CD4-positive, alpha-beta T cell treated with Interferon gamma for 1 hour (primary cell): ENCODE measurements around the gene MEAK7.

Source experiments
- DNase-seq: peaks from one replicate; pipeline ENCODE4 v3.0.0-alpha.2; 2020

Gene MEAK7, protein sequence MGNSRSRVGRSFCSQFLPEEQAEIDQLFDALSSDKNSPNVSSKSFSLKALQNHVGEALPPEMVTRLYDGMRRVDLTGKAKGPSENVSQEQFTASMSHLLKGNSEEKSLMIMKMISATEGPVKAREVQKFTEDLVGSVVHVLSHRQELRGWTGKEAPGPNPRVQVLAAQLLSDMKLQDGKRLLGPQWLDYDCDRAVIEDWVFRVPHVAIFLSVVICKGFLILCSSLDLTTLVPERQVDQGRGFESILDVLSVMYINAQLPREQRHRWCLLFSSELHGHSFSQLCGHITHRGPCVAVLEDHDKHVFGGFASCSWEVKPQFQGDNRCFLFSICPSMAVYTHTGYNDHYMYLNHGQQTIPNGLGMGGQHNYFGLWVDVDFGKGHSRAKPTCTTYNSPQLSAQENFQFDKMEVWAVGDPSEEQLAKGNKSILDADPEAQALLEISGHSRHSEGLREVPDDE

DNA sequence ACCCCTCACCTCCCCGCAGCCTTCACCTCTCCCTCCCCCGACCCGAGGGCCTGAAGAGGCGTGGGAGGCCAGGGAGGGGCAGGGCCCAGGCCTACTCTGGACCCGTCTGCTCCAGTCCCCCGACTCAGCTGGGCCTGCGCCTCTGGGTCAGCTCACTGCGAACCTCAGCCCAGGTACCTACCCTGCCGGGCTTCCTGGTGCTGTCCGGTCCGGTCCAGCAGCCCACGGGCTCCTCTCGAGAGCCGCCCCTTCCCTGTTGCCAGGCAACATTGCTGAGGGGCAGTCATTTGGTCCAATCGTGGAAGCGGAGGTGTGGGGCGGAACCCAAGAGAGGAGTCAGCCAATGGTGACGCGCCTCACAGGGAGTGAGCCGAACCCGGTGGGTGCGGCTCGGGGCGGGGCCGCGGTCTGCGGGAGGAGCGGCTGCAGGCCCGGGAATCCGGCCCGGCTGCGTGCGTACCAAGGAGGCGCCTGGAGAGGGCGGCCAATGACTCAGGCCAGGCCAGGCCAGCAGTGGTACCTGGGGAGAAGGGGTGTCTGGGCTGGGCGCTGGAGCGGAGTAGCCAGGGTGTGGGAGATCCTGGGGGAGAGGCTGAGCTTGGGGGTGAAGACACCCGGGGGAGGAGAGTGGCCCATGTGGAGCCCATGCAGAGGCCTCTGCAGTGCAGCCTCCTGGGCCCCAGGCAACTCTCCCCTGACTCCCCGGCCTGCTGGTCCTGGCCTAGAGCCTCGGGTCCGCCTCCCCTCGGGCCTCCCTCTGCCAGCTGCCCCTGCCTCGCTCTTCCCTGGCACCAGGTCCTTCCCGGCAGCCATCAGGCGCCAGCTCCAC is at the start of gene MEAK7:
Gene MEAK7, minus strand, starts transcription at position 240 of the 829 bp plus-strand sequence. CDS start 6,573 bp downstream, outside the sequence.
- DNase-seq = peak; percentile 95

DNA sequence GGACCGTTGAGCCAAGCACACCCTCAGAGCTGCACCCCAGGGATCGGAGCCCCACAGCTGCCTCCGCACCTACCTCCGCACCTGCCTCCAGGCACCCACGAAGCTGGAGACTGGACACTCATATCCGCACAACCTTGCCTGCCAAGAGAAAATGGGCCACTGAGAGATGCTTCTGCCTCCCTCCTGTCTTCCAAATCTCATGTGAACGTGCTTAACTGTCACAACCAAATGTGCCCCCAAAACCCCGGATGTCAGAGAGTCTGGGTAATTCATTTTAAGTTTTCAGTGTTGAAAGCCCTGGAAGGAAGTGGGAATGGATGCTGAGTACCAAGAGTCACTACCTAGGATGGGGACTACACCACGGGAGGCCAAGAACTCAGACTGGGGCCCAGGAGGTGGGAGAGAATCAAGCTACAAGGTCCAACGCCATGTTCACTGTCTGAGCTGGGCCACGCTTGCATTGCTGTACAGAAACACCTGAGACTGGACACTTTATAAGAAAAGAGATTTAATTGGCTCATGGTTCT is 49.5 kb upstream of the MEAK7 start:
- no peak for DNase-seq

DNA sequence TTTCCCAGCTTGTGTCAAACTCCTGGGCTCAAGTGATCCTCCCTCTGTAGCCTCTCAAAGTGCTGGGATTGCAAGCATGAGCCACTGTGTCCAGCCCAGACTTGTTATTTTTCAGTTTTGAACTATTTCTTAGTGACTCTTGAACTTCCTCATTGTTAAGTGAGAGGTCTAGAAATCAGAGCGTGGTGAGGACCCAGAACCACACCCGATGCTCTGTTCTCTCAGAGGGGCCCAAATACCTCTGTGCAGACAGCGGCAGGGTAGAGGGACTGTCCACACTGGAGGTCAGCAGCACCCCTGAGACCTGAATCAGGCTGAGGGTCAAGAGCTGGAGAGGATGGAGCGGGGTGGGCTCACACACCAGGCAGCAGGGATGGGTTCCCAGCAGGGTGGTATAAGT is 47.7 kb upstream of the MEAK7 start:
- no peak for DNase-seq

DNA sequence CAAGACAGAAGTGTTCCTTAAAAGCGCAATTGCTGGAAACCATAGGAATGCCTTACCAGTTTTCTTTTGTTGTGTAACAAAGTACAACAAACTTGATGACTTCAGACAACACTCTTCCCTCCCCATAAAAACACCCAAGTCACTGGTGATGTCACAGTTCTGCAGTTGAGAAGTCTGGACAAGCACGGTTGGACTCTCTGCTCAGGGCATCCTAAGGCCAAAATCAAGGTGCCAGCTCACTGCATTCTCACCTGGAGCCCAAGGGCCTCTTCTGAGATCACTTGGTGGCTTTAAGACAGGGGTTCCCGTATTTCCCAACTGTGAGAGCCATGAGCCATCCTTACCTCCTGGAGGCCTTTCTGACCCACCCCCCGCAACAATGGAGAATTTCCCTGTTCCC is 45.6 kb upstream of the MEAK7 start:
- DNase-seq = no peak

DNA sequence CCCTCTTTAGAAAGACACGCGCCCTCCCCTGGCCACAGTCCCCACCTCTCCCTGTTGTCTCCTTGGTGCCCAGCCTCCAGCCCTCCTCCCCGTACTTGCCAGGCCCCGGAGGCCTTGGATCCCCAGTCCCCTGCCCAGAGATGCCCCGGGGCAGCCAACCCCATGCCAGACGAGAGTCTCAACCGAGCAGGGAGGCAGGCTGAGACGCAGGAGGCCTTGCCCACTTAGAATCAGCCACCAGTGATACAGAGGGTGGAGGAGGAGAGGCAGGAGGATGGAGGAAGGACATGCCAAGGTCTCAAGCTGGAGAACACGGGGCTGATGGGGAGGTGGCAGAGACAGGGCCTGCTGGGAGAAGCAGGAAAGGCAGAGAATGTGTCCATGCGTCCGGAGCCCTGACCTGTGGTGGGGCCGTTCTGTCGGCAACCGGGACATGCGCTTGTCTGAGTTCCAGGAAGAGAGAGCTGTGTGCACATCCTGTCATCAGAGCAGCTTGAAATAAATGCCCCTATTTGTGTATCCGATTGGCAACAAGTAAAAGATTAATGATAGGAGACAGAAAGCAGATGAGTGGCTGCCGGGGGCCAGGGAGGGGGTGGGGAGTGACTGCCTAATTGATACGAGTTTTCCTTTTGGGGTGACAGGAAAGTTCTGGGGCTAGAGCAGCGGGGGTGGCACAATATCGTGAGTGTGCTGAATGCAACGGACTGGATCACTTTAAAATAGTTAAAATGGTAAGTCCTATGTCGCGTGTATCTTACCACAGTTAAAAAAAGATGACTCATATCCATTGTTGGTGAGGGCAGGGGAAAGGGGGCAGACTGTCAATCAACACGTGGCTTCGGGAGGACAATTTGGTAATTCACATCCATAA is 44.7 kb upstream of the MEAK7 start:
- DNase-seq = peak; percentile 30

DNA sequence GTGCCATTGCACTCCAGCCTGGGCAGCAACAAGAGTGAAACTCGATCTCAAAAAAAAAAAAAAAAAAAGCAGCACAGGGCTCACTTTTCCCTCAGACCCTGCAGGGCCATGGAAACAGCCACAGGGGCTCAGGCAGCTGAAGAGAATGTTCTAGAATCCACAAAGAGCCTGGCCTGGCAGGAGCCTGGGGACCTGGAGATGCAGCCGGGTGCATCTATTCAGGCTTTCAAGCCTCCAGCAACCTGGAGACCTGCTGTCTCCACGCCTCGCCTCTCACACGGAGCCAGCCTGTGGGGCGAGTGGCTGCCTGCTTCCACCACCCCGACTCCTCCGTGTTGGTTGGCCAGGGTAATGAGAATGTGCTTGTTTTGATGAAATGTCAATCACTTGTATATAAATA is 44.0 kb upstream of the MEAK7 start:
- no peak for DNase-seq

DNA sequence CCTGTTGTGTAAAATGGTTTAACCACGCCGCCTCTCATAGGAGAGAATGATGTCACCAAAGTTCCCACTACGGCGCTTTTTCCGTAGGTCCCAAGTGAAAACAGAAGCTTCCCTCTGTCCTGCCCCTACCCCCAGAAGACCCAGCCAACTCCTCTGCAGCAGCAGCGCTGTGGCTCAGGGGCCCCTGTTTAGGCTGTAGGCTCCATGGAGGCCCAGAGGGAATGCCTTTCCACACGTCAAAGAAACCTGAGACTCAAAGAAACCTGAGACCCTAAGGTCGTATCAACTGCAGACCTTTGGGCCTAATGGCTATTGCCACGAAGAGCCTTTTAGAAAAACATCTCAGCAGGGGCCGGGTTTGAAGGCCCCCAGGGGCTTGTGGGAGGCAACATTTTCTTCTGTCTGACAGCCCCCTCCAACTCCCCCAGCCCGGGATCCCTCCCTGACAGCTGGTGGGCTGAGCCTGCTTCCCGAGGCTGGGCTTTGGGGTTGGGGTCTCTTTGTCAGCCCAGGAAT is 43.1 kb upstream of the MEAK7 start:
- no peak for DNase-seq

DNA sequence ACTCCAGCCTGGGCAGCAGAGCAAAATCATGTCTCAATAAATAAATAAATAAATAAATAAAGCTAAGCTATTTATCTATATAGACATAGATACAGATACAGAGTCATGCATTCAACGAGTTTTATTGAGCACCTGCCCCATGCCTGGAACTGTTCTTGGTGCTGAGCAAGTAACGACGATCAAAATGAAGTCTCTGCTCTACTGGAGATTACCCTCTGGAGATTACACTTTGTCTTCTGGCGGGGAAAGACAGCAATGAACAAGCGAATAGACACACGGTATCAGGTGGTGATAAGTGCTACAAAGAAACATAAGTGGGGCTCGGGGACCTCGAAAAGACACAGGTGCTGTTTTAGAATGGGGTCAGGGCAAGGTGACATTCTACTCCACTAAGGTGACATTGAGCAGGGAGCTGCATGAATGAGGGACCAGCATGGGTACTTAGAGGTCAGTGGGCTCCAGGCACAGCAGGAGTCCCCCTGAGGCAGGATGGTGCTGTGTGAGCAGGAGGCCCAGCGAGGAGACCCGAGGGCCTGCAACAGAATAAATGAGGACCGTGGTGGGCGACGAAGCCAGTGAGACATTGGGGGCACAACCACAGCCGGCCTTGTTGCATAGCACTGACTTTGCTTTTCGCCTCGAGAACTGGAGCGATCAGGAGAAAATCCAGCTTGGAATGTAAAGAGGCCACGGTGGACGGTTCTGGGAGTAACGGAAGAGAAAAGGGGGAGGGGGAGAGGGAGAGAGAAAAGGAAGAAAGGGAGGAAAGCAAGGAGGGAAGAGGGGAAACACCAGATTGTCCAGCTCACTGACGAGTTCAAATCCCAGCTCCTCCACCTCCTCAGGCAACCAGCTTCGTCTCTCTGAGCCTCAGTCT is 42.4 kb upstream of the MEAK7 start:
- DNase-seq = no peak

DNA sequence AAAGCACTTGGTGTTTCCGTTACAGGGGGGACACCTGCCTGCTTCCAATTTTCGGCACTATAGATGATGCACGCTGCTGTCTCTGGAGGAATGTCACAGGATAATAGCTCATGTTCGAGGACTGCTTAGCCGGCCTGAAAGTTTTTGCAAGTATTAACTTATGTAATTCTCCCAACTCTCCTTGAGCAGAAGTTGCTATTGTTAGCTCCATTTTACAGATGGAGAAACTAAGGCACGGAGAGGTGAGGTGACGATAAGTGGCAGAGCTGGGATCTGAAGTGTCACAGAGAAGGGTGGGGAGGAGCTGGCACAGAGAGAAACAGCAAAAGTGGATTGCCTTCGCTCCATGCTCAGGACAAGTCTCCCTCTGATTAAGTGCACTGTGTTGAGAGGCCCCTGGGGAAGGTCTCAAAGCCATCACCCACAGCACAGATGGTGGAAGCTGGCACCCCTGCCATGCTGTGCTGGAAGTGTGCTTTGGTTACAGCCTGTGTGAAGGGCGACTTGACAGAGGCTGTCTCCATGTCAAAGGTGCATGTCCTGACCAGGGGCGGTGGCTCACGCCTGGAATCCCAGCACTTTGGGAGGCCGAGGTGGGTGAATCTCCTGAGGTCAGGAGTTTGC is 40.8 kb upstream of the MEAK7 start:
- no peak for DNase-seq

DNA sequence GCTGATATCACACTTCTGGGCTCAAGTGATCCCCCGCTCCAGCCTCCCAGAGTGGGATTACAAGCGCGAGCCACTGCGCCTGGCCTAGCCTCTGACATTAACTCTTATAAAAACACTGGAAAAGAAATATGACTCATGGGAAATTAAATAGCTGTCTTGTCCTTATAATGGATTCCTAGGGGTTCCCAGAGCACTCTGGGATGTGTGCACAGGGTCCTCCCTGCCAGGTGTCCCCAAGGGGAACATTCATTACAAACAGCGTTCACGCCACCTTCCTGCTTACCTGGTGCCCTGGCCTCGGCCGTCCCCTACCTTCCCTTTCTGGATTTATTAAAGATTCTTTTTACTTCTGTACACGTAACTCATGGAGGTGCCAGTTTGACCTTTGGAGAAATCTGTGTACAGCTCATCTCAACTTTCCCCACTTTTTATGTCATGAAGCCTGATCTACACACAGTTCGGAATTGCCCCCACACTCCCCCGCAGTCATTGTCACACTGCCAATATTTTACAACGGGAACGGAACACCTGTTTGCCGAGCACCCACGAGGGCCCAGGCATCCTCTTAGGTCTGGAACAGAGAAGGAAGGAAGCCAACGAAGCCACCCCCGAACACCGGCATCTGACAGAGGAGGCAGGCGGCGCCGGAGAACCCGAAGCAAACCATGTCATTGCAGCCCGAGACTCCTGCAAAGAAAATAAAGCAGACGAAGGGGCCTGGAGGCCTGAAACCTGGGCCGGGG is 39.7 kb upstream of the MEAK7 start:
- DNase-seq = no peak

DNA sequence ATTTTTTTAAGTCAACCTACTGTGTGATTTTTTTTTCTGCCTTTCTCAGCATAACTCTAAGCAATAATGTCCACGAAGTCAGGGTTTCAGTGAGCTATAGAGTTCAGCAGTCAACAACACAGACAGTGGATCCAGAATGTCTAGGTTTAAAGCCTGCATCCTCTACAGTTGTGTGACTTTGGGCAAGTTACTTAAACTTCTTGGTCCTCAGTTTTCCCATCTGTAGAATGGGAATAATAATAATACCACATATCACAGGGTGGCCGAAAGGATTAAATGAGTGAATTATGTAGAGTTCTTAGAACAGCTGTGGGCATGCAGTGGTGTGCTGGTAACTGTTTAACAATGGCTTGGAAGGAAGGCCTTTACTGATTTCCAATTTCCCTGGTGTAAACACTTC is 38.8 kb upstream of the MEAK7 start:
- no peak for DNase-seq

DNA sequence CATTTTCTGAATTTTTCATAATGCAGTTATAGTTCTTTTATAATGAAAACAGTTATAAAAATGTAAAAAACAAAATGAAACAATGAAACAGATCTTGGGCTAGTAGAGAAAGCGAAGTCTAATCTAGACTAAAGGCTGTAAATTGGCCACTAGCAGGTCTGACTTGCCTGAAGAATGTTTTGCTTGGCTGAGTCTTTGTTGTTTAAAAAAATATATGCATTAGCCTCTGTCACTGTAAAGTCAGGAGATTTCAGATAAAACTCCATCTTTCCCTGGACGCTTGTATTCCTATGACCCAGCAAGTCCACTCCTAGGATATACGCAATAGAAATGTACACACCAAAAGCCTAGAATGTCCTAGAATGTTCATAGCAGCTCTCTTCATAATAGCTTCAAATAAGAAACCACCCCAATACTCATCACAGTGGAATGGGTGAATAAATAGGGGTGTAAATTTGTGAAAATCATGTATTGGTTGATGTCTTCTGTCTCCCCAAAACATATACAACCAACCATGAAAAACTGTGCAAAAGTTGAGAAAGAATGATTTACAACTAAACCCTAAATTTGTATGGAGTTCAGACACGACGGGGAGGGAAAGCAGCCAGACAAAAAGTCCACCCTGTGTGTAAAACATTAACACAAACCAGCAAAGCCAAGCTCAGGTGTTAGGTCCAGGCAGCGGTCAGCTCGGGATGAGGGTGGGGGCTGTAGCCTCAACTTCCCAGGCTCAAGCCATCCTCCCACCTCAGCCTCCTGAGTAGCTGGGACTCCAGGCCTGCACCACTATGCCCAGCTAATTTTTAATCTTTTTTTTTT is 37.7 kb upstream of the MEAK7 start:
- no peak for DNase-seq

DNA sequence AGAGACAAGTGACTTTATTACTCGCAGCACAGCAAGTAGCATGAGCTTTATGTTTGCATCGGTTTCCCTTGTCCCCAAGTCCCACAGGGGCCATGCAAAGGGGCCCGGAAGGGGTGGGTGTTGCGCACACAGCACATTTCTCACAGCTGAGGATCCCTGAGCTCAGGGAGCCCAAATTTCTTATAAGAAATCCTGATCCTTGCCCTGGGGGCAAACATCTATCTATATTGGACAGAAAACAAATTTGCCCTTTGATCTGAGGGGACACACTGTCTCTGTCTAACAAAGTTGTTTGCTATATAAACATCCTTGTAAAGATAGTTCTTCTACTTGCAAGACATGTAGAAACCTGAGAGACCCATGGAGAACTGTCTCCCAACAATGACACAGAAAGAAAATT is 35.7 kb upstream of the MEAK7 start:
- DNase-seq = no peak

DNA sequence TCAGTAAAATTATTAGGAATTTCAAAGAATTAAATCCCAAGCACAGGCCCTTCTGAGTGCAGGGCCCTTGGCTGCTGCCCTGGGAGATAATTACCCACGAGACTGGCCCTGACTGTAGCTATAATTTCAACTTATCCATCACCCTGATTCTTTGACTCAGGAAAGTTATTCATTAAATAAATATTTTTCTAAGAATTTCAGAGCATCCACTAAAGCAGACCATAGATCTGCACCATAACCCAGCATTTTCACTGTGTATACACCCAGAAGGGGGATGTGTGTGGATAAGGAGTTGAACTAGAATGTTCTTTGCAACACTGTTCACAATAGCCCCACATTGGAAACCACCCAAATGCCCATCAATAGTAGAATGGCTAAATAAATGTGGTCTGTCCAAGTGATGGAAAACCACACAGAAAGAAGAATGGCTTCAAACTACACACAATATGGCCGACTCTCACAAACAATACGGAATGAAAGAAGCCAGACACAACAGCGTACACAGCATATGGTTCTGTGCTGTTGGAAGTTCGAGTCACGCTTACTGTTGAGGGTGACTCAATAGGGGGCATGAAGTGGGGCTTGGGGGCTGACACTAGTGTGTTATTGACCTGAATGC is 33.9 kb upstream of the MEAK7 start:
- no peak for DNase-seq

DNA sequence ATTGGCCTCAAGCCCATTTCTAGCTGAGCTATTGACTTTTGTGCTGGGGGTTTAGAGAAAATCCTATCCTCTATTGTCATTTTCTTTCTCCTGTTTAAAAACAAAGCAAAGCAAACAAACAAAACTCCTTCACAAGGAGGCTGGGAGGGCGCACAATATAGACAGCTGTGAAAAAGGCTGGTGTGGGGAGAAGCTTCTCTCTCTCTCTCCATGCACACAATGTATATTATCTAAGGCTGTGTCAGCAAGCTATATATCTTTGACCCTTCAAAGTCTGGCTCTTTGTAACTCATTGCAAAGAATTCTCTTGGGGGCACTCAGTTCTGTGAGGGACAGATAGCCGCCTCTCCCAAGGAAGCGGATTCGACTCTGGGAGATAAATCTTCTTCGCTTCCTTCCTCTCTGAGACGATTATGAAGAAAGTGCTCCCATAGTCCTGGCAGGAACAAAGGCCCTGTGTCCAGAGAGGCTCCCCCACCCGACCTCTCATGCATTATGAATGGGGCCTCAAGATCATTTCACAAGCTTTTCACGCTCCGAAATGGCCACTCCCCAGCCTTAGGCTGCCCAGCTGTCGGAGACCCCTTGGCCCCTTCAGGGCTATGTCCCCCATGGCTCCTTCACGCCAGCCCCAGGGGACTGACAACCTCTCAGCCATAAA is 33.2 kb upstream of the MEAK7 start:
- no peak for DNase-seq

DNA sequence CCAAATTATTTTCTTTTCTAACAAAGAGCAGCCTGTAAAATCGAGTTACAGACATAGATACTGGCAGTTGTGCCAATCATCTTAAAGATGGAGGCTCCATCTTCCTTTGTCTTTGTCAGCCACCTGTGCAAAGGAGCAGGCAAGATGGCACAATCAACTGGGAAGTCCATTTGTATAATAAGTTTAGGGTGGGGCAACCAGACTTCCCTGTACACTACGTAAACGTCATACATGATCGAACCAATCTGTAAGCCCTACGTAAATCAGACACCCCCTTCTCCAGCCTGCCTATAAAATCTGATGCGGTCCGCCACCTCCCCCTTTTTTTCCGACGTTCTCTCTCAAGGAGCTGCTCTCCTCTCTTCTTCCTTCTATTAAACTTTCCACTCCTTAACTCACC is 31.4 kb upstream of the MEAK7 start:
- no peak for DNase-seq

DNA sequence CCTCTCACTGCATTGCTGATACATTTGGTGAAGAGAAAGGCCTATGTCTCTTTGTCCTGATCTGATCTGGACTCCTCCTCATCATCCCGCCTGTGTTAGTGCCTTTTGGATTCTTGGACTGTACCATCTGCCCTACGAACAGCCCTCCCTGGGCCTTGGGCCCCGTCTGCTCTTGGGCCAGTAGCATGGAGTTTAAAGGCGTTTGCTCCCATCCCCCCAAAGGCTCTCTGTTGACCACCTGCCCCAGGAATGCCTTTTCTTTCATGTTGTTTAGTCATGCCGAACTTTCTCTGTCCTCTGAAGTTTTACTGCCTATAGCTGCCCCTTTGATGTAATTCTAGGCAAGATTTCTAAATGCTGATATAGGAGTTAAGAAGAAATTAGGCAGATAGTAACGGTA is 30.9 kb upstream of the MEAK7 start:
- no peak for DNase-seq

DNA sequence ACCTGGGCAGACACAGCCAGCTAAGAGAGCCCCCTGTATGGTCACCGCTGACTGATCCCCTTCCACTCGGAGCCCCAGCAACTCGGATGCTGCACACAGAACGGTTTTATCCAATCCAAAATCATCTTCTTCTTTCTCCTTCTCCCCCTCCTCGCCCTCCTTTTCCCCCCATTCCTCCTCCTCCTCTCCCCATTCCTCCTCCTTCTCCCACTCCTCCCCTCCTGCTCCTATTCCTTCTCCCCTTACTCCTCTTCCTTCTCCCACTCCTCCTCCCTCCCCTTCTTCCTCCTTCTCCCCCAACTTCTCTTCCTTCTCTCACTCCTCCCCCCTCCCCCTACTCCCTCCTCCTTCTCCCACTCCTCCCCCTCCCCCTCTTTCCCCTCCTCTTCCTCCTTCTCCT is 30.4 kb upstream of the MEAK7 start:
- DNase-seq = no peak
